ENCODE results near the gene EPS8. TPM values are rescaled to one million over a fixed set of nuclear protein-coding genes. Genes with fewer than 3 reads are reported as not detected.
"Not testable (repeated sequence)": the region's sequence is repeated elsewhere in the genome, so short reads cannot be mapped to it uniquely, and the experiment has no call there.

EPS8 gene
- total RNA-seq, 1 experiment from 2014 or later, result 13.9 TPM

- H3K36me3 ChIP-seq (ENCODE audit: control insufficient read depth, insufficient read depth, low read length), result no peaks in the 10 kb centered on the region
- no peak overlapping the region for H3K4me3 ChIP-seq (ENCODE audit: low read depth, low read length)
- intact Hi-C loops (cut with micrococcal nuclease; ENCODE audit: unreplicated experiment), result no loop called here
- no TSS peak for BruUV-seq (replicated peaks)
- ChIA-PET CTCF (no interaction called here), POLR2A (no interaction called here)
- no peaks in the 10 kb centered on the region for H3K4me1 ChIP-seq
- no peak for TF ChIP-seq CTCF (IDR thresholded peaks at IDR 0.05; ENCODE audit: insufficient read depth in 1 of 2, low read depth in 1 of 2, low read length in 1 of 2, severe bottlenecking in 1 of 2, unreplicated experiment in 1 of 2)
- Mint-ChIP-seq H3K36me3 (ENCODE audit: insufficient read depth, unreplicated experiment) (no peaks in the 10 kb centered on the region), H3K27ac (ENCODE audit: unreplicated experiment) (no peak overlapping the region), H3K4me3 (ENCODE audit: unreplicated experiment) (no peak overlapping the region), H3K4me1 (ENCODE audit: low read depth, unreplicated experiment) (no peaks in the 10 kb centered on the region), H3K9me3 (ENCODE audit: unreplicated experiment) (no peaks in the 10 kb centered on the region), H3K27me3 (ENCODE audit: insufficient read depth, unreplicated experiment) (no peaks in the 10 kb centered on the region)
- DNase-seq, result no peak
- H3K9me3 ChIP-seq, result no peaks in the 10 kb centered on the region
- H3K27me3 ChIP-seq (replicated peaks; ENCODE audit: control insufficient read depth, insufficient read depth, low read length), result no peaks in the 10 kb centered on the region
Measured at GRCh38 chr12:15769586-15769985, 19.6 kb downstream of the EPS8 start.

- no peaks in the 10 kb centered on the region for H3K4me1 Mint-ChIP-seq (ENCODE audit: low read depth, unreplicated experiment)
Measured at GRCh38 chr12:15767301-15767700, 21.9 kb downstream of the EPS8 start.

GRCh38 chr12:15763328-15763727 is 25.9 kb downstream of the EPS8 start:
- Histone ChIP-seq H3K36me3 (ENCODE audit: control insufficient read depth, insufficient read depth, low read length) (no peaks in the 10 kb centered on the region), H3K4me1 (peaks cover 4% of the 10 kb centered on the region), H3K4me3 (ENCODE audit: low read depth, low read length) (no peak overlapping the region), H3K9me3 (no peaks in the 10 kb centered on the region), H3K27me3 (replicated peaks; ENCODE audit: control insufficient read depth, insufficient read depth, low read length) (no peaks in the 10 kb centered on the region)
- H3K4me3 Mint-ChIP-seq (ENCODE audit: unreplicated experiment), result no peak overlapping the region
- peaks cover 3% of the 10 kb centered on the region for H3K27me3 Mint-ChIP-seq (ENCODE audit: insufficient read depth, unreplicated experiment)
- no peak for DNase-seq
- CTCF ChIA-PET, result no interaction called here
- no peak for TF ChIP-seq CTCF (IDR thresholded peaks at IDR 0.05; ENCODE audit: insufficient read depth in 1 of 2, low read depth in 1 of 2, low read length in 1 of 2, severe bottlenecking in 1 of 2, unreplicated experiment in 1 of 2)
- no peak overlapping the region for H3K27ac Mint-ChIP-seq (ENCODE audit: unreplicated experiment)
- POLR2A ChIA-PET, result no interaction called here
- H3K9me3 Mint-ChIP-seq (ENCODE audit: unreplicated experiment), result no peaks in the 10 kb centered on the region
- no TSS peak for BruUV-seq (replicated peaks)
- intact Hi-C loops (cut with micrococcal nuclease; ENCODE audit: unreplicated experiment), result no loop called here
- H3K36me3 Mint-ChIP-seq (ENCODE audit: insufficient read depth, unreplicated experiment), result no peaks in the 10 kb centered on the region
- no peaks in the 10 kb centered on the region for H3K4me1 Mint-ChIP-seq (ENCODE audit: low read depth, unreplicated experiment)

More at GRCh38 chr12:15767301-15767700, 21.9 kb downstream of the EPS8 start:
- POLR2A ChIA-PET, result no interaction called here
- Mint-ChIP-seq H3K9me3 (ENCODE audit: unreplicated experiment) (no peaks in the 10 kb centered on the region), H3K4me3 (ENCODE audit: unreplicated experiment) (no peak overlapping the region), H3K36me3 (ENCODE audit: insufficient read depth, unreplicated experiment) (no peaks in the 10 kb centered on the region), H3K27me3 (ENCODE audit: insufficient read depth, unreplicated experiment) (peaks cover 3% of the 10 kb centered on the region), H3K27ac (ENCODE audit: unreplicated experiment) (no peak overlapping the region)
- CTCF ChIA-PET, result no interaction called here
- no TSS peak for BruUV-seq (replicated peaks)
- intact Hi-C loops (cut with micrococcal nuclease; ENCODE audit: unreplicated experiment), result no loop called here
- Histone ChIP-seq H3K4me1 (no peaks in the 10 kb centered on the region), H3K9me3 (no peaks in the 10 kb centered on the region), H3K27me3 (replicated peaks; ENCODE audit: control insufficient read depth, insufficient read depth, low read length) (no peaks in the 10 kb centered on the region), H3K36me3 (ENCODE audit: control insufficient read depth, insufficient read depth, low read length) (no peaks in the 10 kb centered on the region), H3K4me3 (ENCODE audit: low read depth, low read length) (no peak overlapping the region)
- no peak for DNase-seq
- TF ChIP-seq CTCF (IDR thresholded peaks at IDR 0.05; ENCODE audit: insufficient read depth in 1 of 2, low read depth in 1 of 2, low read length in 1 of 2, severe bottlenecking in 1 of 2, unreplicated experiment in 1 of 2), result no peak

GRCh38 chr12:15762162-15762561 is 27.0 kb downstream of the EPS8 start:
- H3K27me3 Mint-ChIP-seq (ENCODE audit: insufficient read depth, unreplicated experiment); CTCF ChIA-PET; intact Hi-C loops (cut with micrococcal nuclease; ENCODE audit: unreplicated experiment); DNase-seq; H3K4me3 ChIP-seq (ENCODE audit: low read depth, low read length); H3K9me3 Mint-ChIP-seq (ENCODE audit: unreplicated experiment); H3K4me3 Mint-ChIP-seq (ENCODE audit: unreplicated experiment); BruUV-seq (replicated peaks); H3K9me3 ChIP-seq; POLR2A ChIA-PET; H3K27me3 ChIP-seq (replicated peaks; ENCODE audit: control insufficient read depth, insufficient read depth, low read length); H3K27ac Mint-ChIP-seq (ENCODE audit: unreplicated experiment); H3K36me3 ChIP-seq (ENCODE audit: control insufficient read depth, insufficient read depth, low read length); H3K36me3 Mint-ChIP-seq (ENCODE audit: insufficient read depth, unreplicated experiment); H3K4me1 Mint-ChIP-seq (ENCODE audit: low read depth, unreplicated experiment): not testable (repeated sequence)
- H3K4me1 ChIP-seq, result peaks cover 11% of the 10 kb centered on the region

Data from Caco-2 (cell line).